MM.1S (cell line): ENCODE measurements around the gene GRK4.
"Not testable (repeated sequence)": the region's sequence is repeated elsewhere in the genome, so short reads cannot be mapped to it uniquely, and the experiment has no call there.

Experiments used
- DNase-seq: peaks from one replicate; pipeline ENCODE4 v3.0.0-alpha.2; 2015
- H2AFZ ChIP-seq: fragments of 300-600 bp; sonication (generic); 2 replicates; pipeline ENCODE4 v1.6.0; 2016; ENCODE audit warnings: antibody characterized with exemption, low read length
- H3F3A ChIP-seq: fragments of 300-600 bp; sonication (generic); 2 replicates; pipeline ENCODE4 v1.6.1; 2016; ENCODE audit warnings: mild to moderate bottlenecking, antibody characterized with exemption, low read length, moderate library complexity, mixed read lengths; ENCODE audit not compliant: insufficient read depth
- H3K27ac ChIP-seq: fragments of 300-600 bp; sonication (generic); 2 replicates; pipeline ENCODE4 v1.5.1; 2016; ENCODE audit warnings: mild to moderate bottlenecking, low read length
- H3K27me3 ChIP-seq: fragments of 300-600 bp; sonication (generic); replicated peaks from 2 replicates; pipeline ENCODE4 v1.6.0; 2016; ENCODE audit warnings: low read length; ENCODE audit not compliant: insufficient read depth
- H3K36me3 ChIP-seq: fragments of 300-600 bp; sonication (generic); replicated peaks from 2 replicates; pipeline ENCODE4 v1.6.1; 2016; ENCODE audit warnings: mild to moderate bottlenecking, low read length, mixed read lengths; ENCODE audit not compliant: insufficient read depth
- H3K4me1 ChIP-seq: fragments of 300-600 bp; sonication (generic); 2 replicates; pipeline ENCODE4 v1.6.1; 2016; ENCODE audit warnings: low read length, mixed read lengths
- H3K4me2 ChIP-seq: fragments of 300-600 bp; sonication (generic); 2 replicates; pipeline ENCODE4 v1.6.0; 2016; ENCODE audit warnings: low read depth, low read length
- H3K4me3 ChIP-seq: fragments of 300-600 bp; sonication (generic); 2 replicates; pipeline ENCODE4 v1.5.1; 2016; ENCODE audit warnings: low read length, mixed read lengths
- H3K79me2 ChIP-seq: fragments of 300-600 bp; sonication (generic); 2 replicates; pipeline ENCODE4 v1.6.1; 2016; ENCODE audit warnings: mixed run types, low read length, mixed read lengths
- H3K9ac ChIP-seq: fragments of 300-600 bp; sonication (generic); 2 replicates; pipeline ENCODE4 v1.6.1; 2016; ENCODE audit warnings: low read length, mixed read lengths
- H3K9me2 ChIP-seq: fragments of 300-600 bp; sonication (generic); replicated peaks from 2 replicates; pipeline ENCODE4 v1.6.1; 2016; ENCODE audit warnings: mild to moderate bottlenecking, low read length, mixed read lengths; ENCODE audit not compliant: insufficient read depth
- H3K9me3 ChIP-seq: fragments of 300-600 bp; sonication (generic); replicated peaks from 2 replicates; pipeline ENCODE4 v1.6.1; 2016; ENCODE audit warnings: mild to moderate bottlenecking, low read length, mixed read lengths; ENCODE audit not compliant: insufficient read depth
- H4K20me1 ChIP-seq: fragments of 300-600 bp; sonication (generic); 2 replicates; pipeline ENCODE4 v1.6.1; 2016; ENCODE audit warnings: mild to moderate bottlenecking, low read length, moderate library complexity, mixed read lengths; ENCODE audit not compliant: insufficient read depth
- EZH2 ChIP-seq: fragments of 300-600 bp; sonication (generic); optimal IDR thresholded peaks from 2 replicates; pipeline ENCODE3; 2017; ENCODE audit warnings: low read depth, mild to moderate bottlenecking, antibody characterized with exemption, low read length, mixed read lengths
- EZH2phosphoT487 ChIP-seq: fragments of 300-600 bp; sonication (generic); IDR thresholded peaks from 2 replicates; pipeline ENCODE4 v1.6.1; 2018; ENCODE audit warnings: antibody characterized with exemption, low read length
- TF ChIP-seq, protein P1 (sequence below): fragments of 300-600 bp; sonication (generic); IDR thresholded peaks from 2 replicates; pipeline ENCODE4 v1.5.1; 2016; ENCODE audit warnings: antibody characterized with exemption, low read length, mixed read lengths

The GRK4 gene

GRCh38 chr4:2944091-2944482 is 19.3 kb upstream of the GRK4 start:
- DNase-seq, result no peak
- TF ChIP-seq EZH2 (no peak), EZH2phosphoT487 (no peak)
- TF ChIP-seq, protein P1, sequence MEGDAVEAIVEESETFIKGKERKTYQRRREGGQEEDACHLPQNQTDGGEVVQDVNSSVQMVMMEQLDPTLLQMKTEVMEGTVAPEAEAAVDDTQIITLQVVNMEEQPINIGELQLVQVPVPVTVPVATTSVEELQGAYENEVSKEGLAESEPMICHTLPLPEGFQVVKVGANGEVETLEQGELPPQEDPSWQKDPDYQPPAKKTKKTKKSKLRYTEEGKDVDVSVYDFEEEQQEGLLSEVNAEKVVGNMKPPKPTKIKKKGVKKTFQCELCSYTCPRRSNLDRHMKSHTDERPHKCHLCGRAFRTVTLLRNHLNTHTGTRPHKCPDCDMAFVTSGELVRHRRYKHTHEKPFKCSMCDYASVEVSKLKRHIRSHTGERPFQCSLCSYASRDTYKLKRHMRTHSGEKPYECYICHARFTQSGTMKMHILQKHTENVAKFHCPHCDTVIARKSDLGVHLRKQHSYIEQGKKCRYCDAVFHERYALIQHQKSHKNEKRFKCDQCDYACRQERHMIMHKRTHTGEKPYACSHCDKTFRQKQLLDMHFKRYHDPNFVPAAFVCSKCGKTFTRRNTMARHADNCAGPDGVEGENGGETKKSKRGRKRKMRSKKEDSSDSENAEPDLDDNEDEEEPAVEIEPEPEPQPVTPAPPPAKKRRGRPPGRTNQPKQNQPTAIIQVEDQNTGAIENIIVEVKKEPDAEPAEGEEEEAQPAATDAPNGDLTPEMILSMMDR, result no peak
- Histone ChIP-seq H3K27ac (no peak overlapping the region), H3K9ac (no peak overlapping the region), H3F3A (no peaks in the 10 kb centered on the region), H3K4me3 (no peak overlapping the region), H3K4me2 (no peak overlapping the region), H3K9me2 (no peaks in the 10 kb centered on the region), H2AFZ (no peak overlapping the region), H3K4me1 (no peaks in the 10 kb centered on the region), H3K36me3 (peaks cover 11% of the 10 kb centered on the region), H4K20me1 (no peaks in the 10 kb centered on the region), H3K27me3 (no peaks in the 10 kb centered on the region), H3K79me2 (peaks cover 16% of the 10 kb centered on the region), H3K9me3 (no peaks in the 10 kb centered on the region)

DNA sequence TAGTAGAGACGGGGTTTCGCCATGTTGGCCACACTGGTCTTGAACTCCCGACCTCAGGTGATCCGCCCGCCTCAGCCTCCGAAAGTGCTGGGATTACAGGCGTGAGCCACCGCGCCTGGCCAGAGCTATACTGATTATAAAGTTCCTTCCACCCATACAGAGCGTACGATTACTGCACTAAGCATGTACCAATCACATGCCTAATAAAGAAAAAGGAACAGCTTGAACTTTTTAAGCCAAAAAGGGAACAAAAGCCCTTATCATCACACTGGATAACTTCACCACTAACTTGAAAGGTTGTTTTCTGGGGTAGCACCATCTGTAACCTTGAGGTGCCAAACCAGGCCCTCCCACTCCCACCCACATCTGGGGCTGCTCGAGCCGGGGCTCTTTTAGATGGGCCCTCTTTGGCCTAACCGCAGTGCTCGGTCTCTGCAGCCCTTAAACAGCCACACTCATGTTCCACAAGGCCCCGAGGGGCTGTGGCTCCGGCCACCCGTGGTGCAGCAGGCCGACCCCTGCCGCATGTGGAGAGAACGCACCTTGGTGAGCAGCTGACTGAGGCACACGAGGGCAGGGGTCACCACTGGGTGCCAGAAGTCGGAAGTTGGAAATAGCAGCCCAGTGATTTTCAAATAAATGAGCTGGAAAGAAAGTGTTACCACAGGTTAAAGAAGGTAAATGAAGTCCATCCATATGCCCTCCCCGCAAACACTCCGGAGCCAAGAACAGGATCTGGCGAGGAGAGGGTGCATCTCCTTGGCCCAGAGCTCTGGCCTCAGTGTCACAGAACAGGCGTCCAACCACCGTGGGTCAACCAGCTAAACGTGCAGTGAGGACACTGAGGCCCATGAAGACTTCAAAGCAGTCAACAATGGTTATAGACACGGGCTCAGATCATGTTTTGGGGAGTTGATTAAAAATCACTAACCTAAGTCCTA is 18.5 kb upstream of the GRK4 start:
- no peaks in the 10 kb centered on the region for H3F3A ChIP-seq
- H3K4me1 ChIP-seq, result no peaks in the 10 kb centered on the region
- no peak overlapping the region for H3K4me3 ChIP-seq
- DNase-seq, result no peak
- TF ChIP-seq, protein P1, result no peak
- no peak for TF ChIP-seq EZH2phosphoT487
- no peak for TF ChIP-seq EZH2
- H2AFZ ChIP-seq, result no peak overlapping the region
- no peak overlapping the region for H3K27ac ChIP-seq
- peaks cover 19% of the 10 kb centered on the region for H3K79me2 ChIP-seq
- H4K20me1 ChIP-seq, result no peaks in the 10 kb centered on the region
- H3K9me3 ChIP-seq, result no peaks in the 10 kb centered on the region
- no peaks in the 10 kb centered on the region for H3K9me2 ChIP-seq
- no peak overlapping the region for H3K4me2 ChIP-seq
- peaks cover 18% of the 10 kb centered on the region for H3K36me3 ChIP-seq
- H3K27me3 ChIP-seq, result no peaks in the 10 kb centered on the region
- no peak overlapping the region for H3K9ac ChIP-seq

GRCh38 chr4:2945619-2946604 is 17.5 kb upstream of the GRK4 start:
- H3K4me3 ChIP-seq, H3K27ac ChIP-seq, H4K20me1 ChIP-seq, H2AFZ ChIP-seq, H3K9me3 ChIP-seq, H3K4me1 ChIP-seq, H3K27me3 ChIP-seq, DNase-seq, H3F3A ChIP-seq, H3K9me2 ChIP-seq, H3K9ac ChIP-seq, H3K4me2 ChIP-seq: not testable (repeated sequence)
- Histone ChIP-seq H3K36me3 (peaks cover 22% of the 10 kb centered on the region), H3K79me2 (peaks cover 24% of the 10 kb centered on the region)
